HFF-Myc (cell line): ENCODE measurements around the gene TEX35.
"Not testable (repeated sequence)": the region's sequence is repeated elsewhere in the genome, so short reads cannot be mapped to it uniquely, and the experiment has no call there.

Experiments used
- DNase-seq: peaks from one replicate; pipeline ENCODE4 v3.0.0-alpha.2; 2011; ENCODE audit warnings: low read depth; ENCODE audit errors: extremely low read depth
- H3K4me3 ChIP-seq: replicated peaks from 2 replicates; pipeline ENCODE4 v1.5.1; 2011; ENCODE audit warnings: low read depth, mild to moderate bottlenecking, control low read depth, low read length
- CTCF ChIP-seq: IDR thresholded peaks from 2 replicates; pipeline ENCODE4 v1.5.1; 2012; ENCODE audit warnings: mild to moderate bottlenecking, low read depth, low read length, control low read depth; ENCODE audit errors: missing control alignments

TEX35 gene

GRCh38 chr1:178542554-178543289 lies 29.8 kb downstream of the TEX35 start:
- H3K4me3 ChIP-seq = peak overlapping the region; percentile 71
- TF ChIP-seq CTCF = peak; percentile 81
- DNase-seq = peak; percentile 70

GRCh38 chr1:178543290-178543607 lies 30.3 kb downstream of the TEX35 start:
- TF ChIP-seq CTCF = no peak
- no peak for DNase-seq
- H3K4me3 ChIP-seq = peak overlapping the region; percentile 71

GRCh38 chr1:178544531-178544930 lies 31.6 kb downstream of the TEX35 start:
- TF ChIP-seq CTCF = no peak
- no peak for DNase-seq
- no peak overlapping the region for H3K4me3 ChIP-seq

- no peak for DNase-seq
- no peak for TF ChIP-seq CTCF
- no peak overlapping the region for H3K4me3 ChIP-seq
Measured at GRCh38 chr1:178548108-178548507, 35.2 kb downstream of the TEX35 start.

- no peak overlapping the region for H3K4me3 ChIP-seq
- no peak for TF ChIP-seq CTCF
- no peak for DNase-seq
Measured at GRCh38 chr1:178551307-178551706, 38.4 kb downstream of the TEX35 start.

GRCh38 chr1:178551940-178552339 lies 39.0 kb downstream of the TEX35 start:
- no peak overlapping the region for H3K4me3 ChIP-seq
- DNase-seq = no peak
- no peak for TF ChIP-seq CTCF

- no peak for TF ChIP-seq CTCF
- H3K4me3 ChIP-seq = no peak overlapping the region
- DNase-seq = no peak
Measured at GRCh38 chr1:178552856-178553255, 39.9 kb downstream of the TEX35 start.

- H3K4me3 ChIP-seq, DNase-seq: not testable (repeated sequence)
Measured at GRCh38 chr1:178554351-178554750, 41.4 kb downstream of the TEX35 start.

- not testable (repeated sequence) for DNase-seq, H3K4me3 ChIP-seq
Measured at GRCh38 chr1:178555613-178556012, 42.7 kb downstream of the TEX35 start.

GRCh38 chr1:178558816-178559215 lies 45.9 kb downstream of the TEX35 start:
- DNase-seq = not testable (repeated sequence)

More at GRCh38 chr1:178558816-178559215, 45.9 kb downstream of the TEX35 start:
- not testable (repeated sequence) for H3K4me3 ChIP-seq
